ENCODE data around the gene PRR33. TPM values are rescaled to one million over a fixed set of nuclear protein-coding genes. Genes with fewer than 3 reads are reported as not detected.
"Not testable (repeated sequence)": the region's sequence is repeated elsewhere in the genome, so short reads cannot be mapped to it uniquely, and the experiment has no call there.

Gene PRR33
- total and polyA plus RNA-seq, 4 experiments from 2014 or later: 0.18 TPM; not detected in 3

GRCh38 chr11:1874441-1875092, 17.1 kb downstream of the PRR33 start:
- H3K27ac ChIP-seq (ENCODE audit: low read depth, low read length); H3K4me3 Mint-ChIP-seq; intact Hi-C loops (cut with micrococcal nuclease); H3K9me3 ChIP-seq (ENCODE audit: control insufficient read depth in 1 of 2, low read length in 2 of 2); H3K4me3 ChIP-seq (ENCODE audit: low read length in 2 of 2); H3K36me3 ChIP-seq (ENCODE audit: insufficient read depth, low read length); H3K27ac Mint-ChIP-seq; H3K27me3 ChIP-seq (ENCODE audit: insufficient read depth, low read length); H3K9me3 Mint-ChIP-seq; H3K36me3 Mint-ChIP-seq; H3K27me3 Mint-ChIP-seq: not testable (repeated sequence)
- DNase-seq: peak in 1 of 5 donors; percentile 32
- POLR2A ChIA-PET (ENCODE audit: partially characterized antibody): interaction anchor here (0.6 to 12.3 kb wide), 3 partner anchors 23 to 277 kb away, joined by 3 to 189 read pairs (median 3); partner anchors contain the start of gene LSP1
- CTCF ChIA-PET (ENCODE audit: partially characterized antibody): interaction anchor here (2.5 kb wide), 1 partner anchor 21 kb away, joined by 7 read pairs; the partner anchor contains the start of gene LSP1
- peaks cover 32% of the 10 kb centered on the region for H3K4me1 ChIP-seq (ENCODE audit: insufficient read depth, low read length)
- H3K4me1 Mint-ChIP-seq: peaks cover 20 to 45% (median 34%) of the 10 kb centered on the region in 4 donors

GRCh38 chr11:1873813-1874150, 17.9 kb downstream of the PRR33 start:
- H3K9me3 ChIP-seq (ENCODE audit: control insufficient read depth in 1 of 2, low read length in 2 of 2); H3K4me3 ChIP-seq (ENCODE audit: low read length in 2 of 2); H3K27me3 Mint-ChIP-seq; H3K36me3 Mint-ChIP-seq; H3K36me3 ChIP-seq (ENCODE audit: insufficient read depth, low read length); H3K27ac ChIP-seq (ENCODE audit: low read depth, low read length); H3K9me3 Mint-ChIP-seq; H3K27me3 ChIP-seq (ENCODE audit: insufficient read depth, low read length); intact Hi-C loops (cut with micrococcal nuclease): not testable (repeated sequence)
- H3K27ac Mint-ChIP-seq: peak overlapping the region in 2 of 7 donors; percentile 37 to 48
- H3K4me1 ChIP-seq (ENCODE audit: insufficient read depth, low read length): peaks cover 40% of the 10 kb centered on the region
- H3K4me3 Mint-ChIP-seq: peak overlapping the region in 1 of 8 donors; percentile 49
- CTCF ChIA-PET (ENCODE audit: partially characterized antibody): interaction anchor here (0.7 kb wide), 1 partner anchor 23 kb away, joined by 3 read pairs; no protein-coding TSS in a partner anchor
- POLR2A ChIA-PET (ENCODE audit: partially characterized antibody): interaction anchor here (12.3 kb wide), 1 partner anchor 22 kb away, joined by 189 read pairs; the partner anchor contains the start of gene LSP1
- peak in 1 of 5 donors; percentile 33 for DNase-seq
- H3K4me1 Mint-ChIP-seq: peaks cover 28 to 53% (median 42%) of the 10 kb centered on the region in 4 donors

GRCh38 chr11:1873048-1873812, 18.5 kb downstream of the PRR33 start:
- peaks cover 0 to 1% (median 0%) of the 10 kb centered on the region in 8 donors for H3K9me3 Mint-ChIP-seq
- Histone ChIP-seq H3K4me1 (ENCODE audit: insufficient read depth, low read length) (peaks cover 45% of the 10 kb centered on the region), H3K36me3 (ENCODE audit: insufficient read depth, low read length) (no peaks in the 10 kb centered on the region), H3K27ac (ENCODE audit: low read depth, low read length) (no peak overlapping the region), H3K27me3 (ENCODE audit: insufficient read depth, low read length) (no peaks in the 10 kb centered on the region), H3K4me3 (ENCODE audit: low read length in 2 of 2) (no peak overlapping the region), H3K9me3 (ENCODE audit: control insufficient read depth in 1 of 2, low read length in 2 of 2) (no peaks in the 10 kb centered on the region)
- ChIA-PET POLR2A (ENCODE audit: partially characterized antibody) (interaction anchor here (12.3 kb wide), 1 partner anchor 22 kb away, joined by 189 read pairs; the partner anchor contains the start of gene LSP1), CTCF (ENCODE audit: partially characterized antibody) (interaction anchor here (0.7 kb wide), 1 partner anchor 23 kb away, joined by 3 read pairs; no protein-coding TSS in a partner anchor)
- H3K27ac Mint-ChIP-seq: peak overlapping the region in 6 of 7 donors; percentile 17 to 84 (median 56)
- H3K27me3 Mint-ChIP-seq: no peaks in the 10 kb centered on the region
- peak in 1 of 5 donors; percentile 13 for DNase-seq
- intact Hi-C loops (cut with micrococcal nuclease): no loop called here
- H3K4me3 Mint-ChIP-seq: peak overlapping the region in 2 of 8 donors; percentile 7 to 49
- H3K36me3 Mint-ChIP-seq: peaks cover 0 to 8% of the 10 kb centered on the region in 2 donors
- H3K4me1 Mint-ChIP-seq: peaks cover 29 to 58% (median 44%) of the 10 kb centered on the region in 4 donors

GRCh38 chr11:1872267-1872985, 19.3 kb downstream of the PRR33 start:
- Mint-ChIP-seq H3K36me3 (peaks cover 0 to 13% of the 10 kb centered on the region in 2 donors), H3K9me3 (peaks cover 0 to 1% (median 0%) of the 10 kb centered on the region in 8 donors), H3K27ac (peak overlapping the region in 6 of 7 donors; percentile 42 to 84 (median 78)), H3K27me3 (no peaks in the 10 kb centered on the region), H3K4me3 (peak overlapping the region in 3 of 8 donors; percentile 26 to 30 (median 29)), H3K4me1 (peaks cover 29 to 62% (median 46%) of the 10 kb centered on the region in 4 donors)
- H3K4me1 ChIP-seq (ENCODE audit: insufficient read depth, low read length): peaks cover 52% of the 10 kb centered on the region
- H3K36me3 ChIP-seq (ENCODE audit: insufficient read depth, low read length): no peaks in the 10 kb centered on the region
- H3K27ac ChIP-seq (ENCODE audit: low read depth, low read length): no peak overlapping the region
- no peak overlapping the region for H3K4me3 ChIP-seq (ENCODE audit: low read length in 2 of 2)
- ChIA-PET CTCF (ENCODE audit: partially characterized antibody) (no interaction called here), POLR2A (ENCODE audit: partially characterized antibody) (interaction anchor here (12.3 kb wide), 1 partner anchor 21 kb away, joined by 189 read pairs; the partner anchor contains the start of gene LSP1)
- intact Hi-C loops (cut with micrococcal nuclease): no loop called here
- H3K9me3 ChIP-seq (ENCODE audit: control insufficient read depth in 1 of 2, low read length in 2 of 2): no peaks in the 10 kb centered on the region
- H3K27me3 ChIP-seq (ENCODE audit: insufficient read depth, low read length): no peaks in the 10 kb centered on the region
- peak in 1 of 5 donors; percentile 27 for DNase-seq

- Mint-ChIP-seq H3K27me3 (no peaks in the 10 kb centered on the region), H3K9me3 (peaks cover 0 to 1% (median 0%) of the 10 kb centered on the region in 8 donors), H3K27ac (peak overlapping the region in 5 of 7 donors; percentile 66 to 85 (median 83)), H3K4me1 (peaks cover 30 to 67% (median 50%) of the 10 kb centered on the region in 4 donors), H3K36me3 (peaks cover 0 to 14% of the 10 kb centered on the region in 2 donors), H3K4me3 (peak overlapping the region in 3 of 8 donors; percentile 9 to 29 (median 21))
- Histone ChIP-seq H3K27me3 (ENCODE audit: insufficient read depth, low read length) (no peaks in the 10 kb centered on the region), H3K27ac (ENCODE audit: low read depth, low read length) (peak overlapping the region; percentile 28), H3K9me3 (ENCODE audit: control insufficient read depth in 1 of 2, low read length in 2 of 2) (no peaks in the 10 kb centered on the region), H3K4me1 (ENCODE audit: insufficient read depth, low read length) (peaks cover 59% of the 10 kb centered on the region), H3K4me3 (ENCODE audit: low read length in 2 of 2) (no peak overlapping the region), H3K36me3 (ENCODE audit: insufficient read depth, low read length) (no peaks in the 10 kb centered on the region)
- intact Hi-C loops (cut with micrococcal nuclease): loop anchor here (1.0 kb wide), 1 partner anchor 19 kb away; no protein-coding TSS in a partner anchor
- ChIA-PET POLR2A (ENCODE audit: partially characterized antibody) (interaction anchor here (7.0 kb wide), 1 partner anchor 18 kb away, joined by 139 read pairs; the partner anchor contains the start of gene LSP1), CTCF (ENCODE audit: partially characterized antibody) (no interaction called here)
- peak in 1 of 5 donors; percentile 33 for DNase-seq
Measured at GRCh38 chr11:1871531-1871930, 20.2 kb downstream of the PRR33 start.

- Mint-ChIP-seq H3K4me3 (peak overlapping the region; percentile 72 to 91 (median 82)), H3K36me3 (peaks cover 0 to 15% of the 10 kb centered on the region in 2 donors)
Measured at GRCh38 chr11:1870721-1871466, 20.8 kb downstream of the PRR33 start.

More at GRCh38 chr11:1870721-1871466, 20.8 kb downstream of the PRR33 start:
- peak; percentile 55 to 75 (median 65) for DNase-seq
- H3K9me3 Mint-ChIP-seq: peaks cover 0 to 1% (median 0%) of the 10 kb centered on the region in 8 donors
- intact Hi-C loops (cut with micrococcal nuclease): loop anchor here (1.0 kb wide), 1 partner anchor 19 kb away; no protein-coding TSS in a partner anchor
- peak overlapping the region; percentile 84 to 97 (median 91) for H3K27ac Mint-ChIP-seq
- ChIA-PET POLR2A (ENCODE audit: partially characterized antibody) (interaction anchor here (0.7 to 7.0 kb wide), 7 partner anchors 11 to 47 kb away, joined by 3 to 139 read pairs (median 8); partner anchors contain the start of genes LSP1 and PRR33), CTCF (ENCODE audit: partially characterized antibody) (interaction anchor here (1.1 to 2.3 kb wide), 4 partner anchors 12 to 180 kb away, joined by 3 to 10 read pairs (median 3); no protein-coding TSS in a partner anchor)
- H3K4me1 Mint-ChIP-seq: peaks cover 30 to 74% (median 54%) of the 10 kb centered on the region in 4 donors
- no peaks in the 10 kb centered on the region for H3K27me3 Mint-ChIP-seq
- Histone ChIP-seq H3K27me3 (ENCODE audit: insufficient read depth, low read length) (no peaks in the 10 kb centered on the region), H3K36me3 (ENCODE audit: insufficient read depth, low read length) (no peaks in the 10 kb centered on the region), H3K4me3 (ENCODE audit: low read length in 2 of 2) (no peak overlapping the region), H3K27ac (ENCODE audit: low read depth, low read length) (peak overlapping the region; percentile 28), H3K9me3 (ENCODE audit: control insufficient read depth in 1 of 2, low read length in 2 of 2) (no peaks in the 10 kb centered on the region), H3K4me1 (ENCODE audit: insufficient read depth, low read length) (peaks cover 65% of the 10 kb centered on the region)

Measured in CD4-positive, alpha-beta memory T cell (primary cell).